Choroid plexus epithelial cell (primary cell): ENCODE results near the gene FAM171A1.
A peak's percentile ranks its signal among the peaks of the same experiment; 100 is the strongest.

Experiments used
- DNase-seq: peaks from one replicate; pipeline ENCODE4 v3.0.0-alpha.2; 2010; ENCODE audit warnings: low read depth
- H3K4me3 ChIP-seq: 2 replicates; pipeline ENCODE4 v1.5.1; 2011; ENCODE audit warnings: low read depth, mild to moderate bottlenecking, control low read depth, low read length, moderate library complexity
- CTCF ChIP-seq: conservative IDR thresholded peaks from 2 replicates; pipeline ENCODE4 v1.5.1; 2011; ENCODE audit warnings: low read depth, mild to moderate bottlenecking, control low read depth, inconsistent platforms, low read length, moderate library complexity

FAM171A1 gene

DNA sequence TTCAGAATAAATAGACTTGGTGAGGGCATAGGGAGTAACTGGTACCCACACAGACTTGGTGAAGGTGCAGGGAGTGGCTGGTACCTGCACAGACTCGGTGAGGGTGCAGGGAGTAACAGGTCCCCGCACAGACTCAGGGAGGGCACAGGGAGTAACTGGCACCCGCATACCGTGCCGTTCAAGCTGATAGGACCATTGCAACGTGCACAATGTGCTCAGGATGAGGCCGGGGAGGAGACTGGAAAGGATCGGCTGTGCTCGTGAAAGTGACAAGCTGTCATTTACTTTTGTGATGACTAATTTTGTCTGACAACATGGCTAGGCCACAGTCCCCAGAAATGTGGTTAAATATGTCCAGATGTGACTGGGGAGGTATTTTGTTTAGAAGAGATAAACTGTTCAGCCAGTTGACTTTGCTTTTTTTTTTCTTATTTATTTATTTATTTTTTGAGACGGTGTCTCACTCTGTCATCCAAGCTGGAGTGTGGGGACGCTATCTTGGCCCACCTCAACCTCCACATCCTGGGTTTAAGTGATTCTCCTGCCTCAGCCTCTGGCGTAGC lies 126.4 kb downstream of the FAM171A1 start:
- no peak overlapping the region for H3K4me3 ChIP-seq
- no peak for DNase-seq
- no peak for TF ChIP-seq CTCF

- no peak for DNase-seq
- no peak overlapping the region for H3K4me3 ChIP-seq
- TF ChIP-seq CTCF = no peak
Observed at GRCh38 chr10:15242261-15242840, 128.7 kb downstream of the FAM171A1 start.

DNA sequence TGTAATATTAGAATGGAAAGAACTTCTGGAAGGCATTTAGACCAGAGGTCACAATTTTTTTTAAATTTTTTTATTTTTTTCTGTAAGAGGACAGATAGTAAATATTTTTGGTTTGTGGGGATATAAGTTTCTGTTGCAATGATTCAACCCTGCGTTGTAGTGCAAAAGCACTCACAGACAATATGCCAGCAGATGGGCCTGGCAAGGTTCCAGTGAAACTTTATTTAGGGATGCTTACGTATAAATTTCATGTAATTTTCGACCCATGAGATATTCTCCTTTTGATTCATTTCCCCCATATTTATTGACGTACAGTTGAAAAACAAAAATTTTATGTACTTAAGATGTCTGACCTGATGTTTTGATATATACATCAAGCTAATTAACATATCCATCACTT lies 129.8 kb downstream of the FAM171A1 start:
- H3K4me3 ChIP-seq = no peak overlapping the region
- no peak for TF ChIP-seq CTCF
- no peak for DNase-seq

DNA sequence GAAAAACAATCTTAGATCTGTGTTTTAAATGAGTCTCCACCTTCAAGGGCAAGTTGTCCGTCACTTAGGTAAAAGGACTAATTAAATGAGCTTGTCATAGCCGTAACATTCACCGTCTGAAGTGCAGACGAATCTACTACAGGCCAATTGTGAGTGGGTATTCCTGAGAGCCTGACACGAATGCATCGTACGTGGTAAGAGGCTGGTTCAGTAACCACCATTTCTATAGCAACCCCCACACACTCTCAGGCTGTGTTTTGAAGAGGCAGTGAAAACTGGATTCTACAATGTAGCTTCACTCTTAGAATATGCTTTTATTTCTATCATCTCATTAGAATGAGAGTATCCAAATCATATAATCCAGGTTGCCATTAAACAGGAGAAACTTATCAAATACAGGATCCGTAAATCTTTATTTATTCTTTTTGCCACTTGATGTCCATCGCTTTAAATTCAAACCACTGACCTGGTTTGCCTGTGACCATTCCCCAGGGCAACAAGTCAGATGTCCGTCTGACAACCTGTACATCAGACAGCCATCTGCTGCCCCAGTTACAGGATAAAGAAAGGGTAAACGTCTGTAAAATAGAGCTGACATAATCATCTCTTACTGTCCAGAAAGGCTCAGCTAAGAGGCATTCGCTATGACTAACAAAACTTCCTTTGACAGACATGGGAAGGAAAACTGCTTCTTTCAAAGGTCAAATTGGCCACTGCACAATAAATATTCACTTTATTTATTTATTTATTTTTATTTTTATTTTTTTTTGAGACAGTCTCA lies 132.3 kb downstream of the FAM171A1 start:
- H3K4me3 ChIP-seq = no peak overlapping the region
- no peak for TF ChIP-seq CTCF
- peak; percentile 50 for DNase-seq

GRCh38 chr10:15237351-15237750 lies 133.7 kb downstream of the FAM171A1 start:
- DNase-seq = peak; percentile 58
- H3K4me3 ChIP-seq = no peak overlapping the region
- no peak for TF ChIP-seq CTCF

DNA sequence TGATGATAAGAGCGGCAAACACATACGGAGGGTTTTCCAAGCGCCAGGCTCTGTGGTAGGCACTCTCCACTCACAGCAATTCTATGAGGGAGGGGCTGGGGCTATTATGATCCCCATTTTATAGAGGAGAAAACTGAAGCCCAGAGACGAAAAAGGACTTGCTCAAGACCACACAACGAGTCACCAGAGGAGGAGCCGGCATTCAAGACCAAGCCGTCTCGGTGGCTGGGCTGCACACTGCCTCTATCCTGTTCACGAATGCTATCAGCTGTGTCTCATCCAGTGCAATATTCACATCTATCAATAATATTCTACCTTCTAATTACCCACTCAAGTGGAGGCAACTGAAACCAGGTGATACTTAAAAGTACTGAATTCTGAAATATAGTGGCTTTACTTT lies 134.7 kb downstream of the FAM171A1 start:
- H3K4me3 ChIP-seq = no peak overlapping the region
- peak; percentile 38 for DNase-seq
- TF ChIP-seq CTCF = no peak

DNA sequence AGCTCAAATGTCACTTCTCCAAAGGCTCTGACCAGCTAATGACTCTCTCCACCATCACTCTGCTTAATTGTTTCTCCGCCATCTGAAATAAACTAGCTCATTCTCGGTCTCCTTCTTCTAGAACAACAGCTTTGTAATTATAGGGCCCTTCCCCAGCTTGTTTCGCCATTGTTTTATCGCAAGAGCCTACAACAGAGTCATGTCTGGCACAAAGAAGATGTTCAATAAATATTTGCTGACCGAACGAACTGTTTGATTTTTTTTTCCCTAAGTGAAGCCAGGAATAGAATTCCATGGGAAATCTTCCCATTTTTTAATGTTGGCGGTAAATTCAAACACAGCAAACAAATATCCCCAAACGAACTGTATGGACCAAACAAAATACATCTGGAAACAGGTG lies 138.8 kb downstream of the FAM171A1 start:
- H3K4me3 ChIP-seq = no peak overlapping the region
- DNase-seq = no peak

More for the DNA sequence above, 138.8 kb downstream of the FAM171A1 start:
- TF ChIP-seq CTCF = no peak
